ENCODE measurements around the gene AGK.
A peak's percentile ranks its signal among the peaks of the same experiment; 100 is the strongest.

AGK gene

GRCh38 chr7:141559961-141560360 is 8.8 kb downstream of the AGK start:
- no peaks in the 10 kb centered on the region for H3K27me3 Mint-ChIP-seq
- no peaks in the 10 kb centered on the region for H3K9me3 Mint-ChIP-seq
- no peak for DNase-seq (ENCODE audit: low spot score in 2 of 2)
- H3K36me3 Mint-ChIP-seq (ENCODE audit: insufficient read depth): peaks cover 28% of the 10 kb centered on the region
- H3K4me1 Mint-ChIP-seq: peaks cover 54% of the 10 kb centered on the region
- no peak for ATAC-seq (replicated peaks; ENCODE audit: extremely low read depth, poor library complexity, severe bottlenecking)
- peak overlapping the region; percentile 29 for H3K4me3 Mint-ChIP-seq
- peak overlapping the region; percentile 82 for H3K27ac Mint-ChIP-seq (ENCODE audit: low read depth)

- H3K4me1 Mint-ChIP-seq: peaks cover 52% of the 10 kb centered on the region
- no peak for ATAC-seq (replicated peaks; ENCODE audit: extremely low read depth, poor library complexity, severe bottlenecking)
Observed at GRCh38 chr7:141562036-141562435, 10.8 kb downstream of the AGK start.

GRCh38 chr7:141562543-141562942 is 11.3 kb downstream of the AGK start:
- peaks cover 25% of the 10 kb centered on the region for H3K36me3 Mint-ChIP-seq (ENCODE audit: insufficient read depth)
- H3K4me1 Mint-ChIP-seq: peaks cover 50% of the 10 kb centered on the region
- H3K27me3 Mint-ChIP-seq: no peaks in the 10 kb centered on the region
- H3K27ac Mint-ChIP-seq (ENCODE audit: low read depth): no peak overlapping the region
- H3K9me3 Mint-ChIP-seq: no peaks in the 10 kb centered on the region
- H3K4me3 Mint-ChIP-seq: no peak overlapping the region
- ATAC-seq (replicated peaks; ENCODE audit: extremely low read depth, poor library complexity, severe bottlenecking): no peak
- no peak for DNase-seq (ENCODE audit: low spot score in 2 of 2)

More at GRCh38 chr7:141562036-141562435, 10.8 kb downstream of the AGK start:
- H3K36me3 Mint-ChIP-seq (ENCODE audit: insufficient read depth): peaks cover 25% of the 10 kb centered on the region
- H3K4me3 Mint-ChIP-seq: no peak overlapping the region
- no peak for DNase-seq (ENCODE audit: low spot score in 2 of 2)
- no peaks in the 10 kb centered on the region for H3K27me3 Mint-ChIP-seq
- H3K27ac Mint-ChIP-seq (ENCODE audit: low read depth): peak overlapping the region; percentile 19
- no peaks in the 10 kb centered on the region for H3K9me3 Mint-ChIP-seq

- DNase-seq (ENCODE audit: low spot score in 2 of 2): no peak
- Mint-ChIP-seq H3K9me3 (no peaks in the 10 kb centered on the region), H3K36me3 (ENCODE audit: insufficient read depth) (peaks cover 23% of the 10 kb centered on the region), H3K27ac (ENCODE audit: low read depth) (no peak overlapping the region), H3K27me3 (no peaks in the 10 kb centered on the region), H3K4me1 (peaks cover 45% of the 10 kb centered on the region), H3K4me3 (no peak overlapping the region)
- no peak for ATAC-seq (replicated peaks; ENCODE audit: extremely low read depth, poor library complexity, severe bottlenecking)
Observed at GRCh38 chr7:141562972-141563371, 11.8 kb downstream of the AGK start.

GRCh38 chr7:141563956-141564623 is 12.9 kb downstream of the AGK start:
- H3K4me3 Mint-ChIP-seq: no peak overlapping the region
- H3K4me1 Mint-ChIP-seq: peaks cover 35% of the 10 kb centered on the region
- no peak for ATAC-seq (replicated peaks; ENCODE audit: extremely low read depth, poor library complexity, severe bottlenecking)
- H3K36me3 Mint-ChIP-seq (ENCODE audit: insufficient read depth): peaks cover 21% of the 10 kb centered on the region
- H3K27me3 Mint-ChIP-seq: no peaks in the 10 kb centered on the region
- no peak overlapping the region for H3K27ac Mint-ChIP-seq (ENCODE audit: low read depth)
- no peak for DNase-seq (ENCODE audit: low spot score in 2 of 2)
- H3K9me3 Mint-ChIP-seq: no peaks in the 10 kb centered on the region

- no peak for ATAC-seq (replicated peaks; ENCODE audit: extremely low read depth, poor library complexity, severe bottlenecking)
- Mint-ChIP-seq H3K27ac (ENCODE audit: low read depth) (no peak overlapping the region), H3K36me3 (ENCODE audit: insufficient read depth) (peaks cover 21% of the 10 kb centered on the region), H3K27me3 (no peaks in the 10 kb centered on the region), H3K4me3 (no peak overlapping the region), H3K4me1 (peaks cover 25% of the 10 kb centered on the region), H3K9me3 (no peaks in the 10 kb centered on the region)
- no peak for DNase-seq (ENCODE audit: low spot score in 2 of 2)
Observed at GRCh38 chr7:141567432-141567831, 16.2 kb downstream of the AGK start.

GRCh38 chr7:141568227-141568626 is 17.0 kb downstream of the AGK start:
- Mint-ChIP-seq H3K36me3 (ENCODE audit: insufficient read depth) (peaks cover 22% of the 10 kb centered on the region), H3K27ac (ENCODE audit: low read depth) (no peak overlapping the region), H3K4me1 (peaks cover 24% of the 10 kb centered on the region), H3K9me3 (no peaks in the 10 kb centered on the region), H3K27me3 (no peaks in the 10 kb centered on the region), H3K4me3 (no peak overlapping the region)
- DNase-seq (ENCODE audit: low spot score in 2 of 2) (no peak), ATAC-seq (replicated peaks; ENCODE audit: extremely low read depth, poor library complexity, severe bottlenecking) (no peak)

GRCh38 chr7:141571059-141571458 is 19.8 kb downstream of the AGK start:
- no peak for ATAC-seq (replicated peaks; ENCODE audit: extremely low read depth, poor library complexity, severe bottlenecking)
- H3K27ac Mint-ChIP-seq (ENCODE audit: low read depth): no peak overlapping the region

GRCh38 chr7:141572175-141572574 is 21.0 kb downstream of the AGK start:
- Mint-ChIP-seq H3K4me3 (no peak overlapping the region), H3K4me1 (peaks cover 17% of the 10 kb centered on the region), H3K27ac (ENCODE audit: low read depth) (no peak overlapping the region), H3K9me3 (peaks cover 16% of the 10 kb centered on the region), H3K36me3 (ENCODE audit: insufficient read depth) (peaks cover 20% of the 10 kb centered on the region), H3K27me3 (no peaks in the 10 kb centered on the region)
- ATAC-seq (replicated peaks; ENCODE audit: extremely low read depth, poor library complexity, severe bottlenecking): no peak
- DNase-seq (ENCODE audit: low spot score in 2 of 2): no peak

More at GRCh38 chr7:141571059-141571458, 19.8 kb downstream of the AGK start:
- no peak overlapping the region for H3K4me3 Mint-ChIP-seq
- H3K4me1 Mint-ChIP-seq: peaks cover 21% of the 10 kb centered on the region
- H3K36me3 Mint-ChIP-seq (ENCODE audit: insufficient read depth): peaks cover 13% of the 10 kb centered on the region
- no peak for DNase-seq (ENCODE audit: low spot score in 2 of 2)
- peaks cover 11% of the 10 kb centered on the region for H3K9me3 Mint-ChIP-seq
- H3K27me3 Mint-ChIP-seq: no peaks in the 10 kb centered on the region

- Mint-ChIP-seq H3K36me3 (ENCODE audit: insufficient read depth) (peaks cover 18% of the 10 kb centered on the region), H3K27me3 (no peaks in the 10 kb centered on the region), H3K4me1 (peaks cover 17% of the 10 kb centered on the region), H3K9me3 (peaks cover 16% of the 10 kb centered on the region), H3K4me3 (no peak overlapping the region), H3K27ac (ENCODE audit: low read depth) (no peak overlapping the region)
- no peak for DNase-seq (ENCODE audit: low spot score in 2 of 2)
- no peak for ATAC-seq (replicated peaks; ENCODE audit: extremely low read depth, poor library complexity, severe bottlenecking)
Observed at GRCh38 chr7:141573511-141573910, 22.3 kb downstream of the AGK start.

- Mint-ChIP-seq H3K9me3 (peaks cover 16% of the 10 kb centered on the region), H3K36me3 (ENCODE audit: insufficient read depth) (peaks cover 16% of the 10 kb centered on the region), H3K4me1 (peaks cover 17% of the 10 kb centered on the region), H3K27ac (ENCODE audit: low read depth) (no peak overlapping the region), H3K27me3 (no peaks in the 10 kb centered on the region), H3K4me3 (no peak overlapping the region)
- DNase-seq (ENCODE audit: low spot score in 2 of 2): no peak
- ATAC-seq (replicated peaks; ENCODE audit: extremely low read depth, poor library complexity, severe bottlenecking): no peak
Observed at GRCh38 chr7:141575164-141575563, 24.0 kb downstream of the AGK start.

- Mint-ChIP-seq H3K36me3 (ENCODE audit: insufficient read depth) (peaks cover 13% of the 10 kb centered on the region), H3K4me1 (peaks cover 17% of the 10 kb centered on the region), H3K27me3 (no peaks in the 10 kb centered on the region), H3K4me3 (no peak overlapping the region), H3K9me3 (peaks cover 16% of the 10 kb centered on the region), H3K27ac (ENCODE audit: low read depth) (no peak overlapping the region)
- ATAC-seq (replicated peaks; ENCODE audit: extremely low read depth, poor library complexity, severe bottlenecking) (no peak), DNase-seq (ENCODE audit: low spot score in 2 of 2) (no peak)
Observed at GRCh38 chr7:141575654-141576448, 24.6 kb downstream of the AGK start.
